HG03571 (cell line): ENCODE measurements around the gene LY6G5B.
"Not testable (repeated sequence)": the region's sequence is repeated elsewhere in the genome, so short reads cannot be mapped to it uniquely, and the experiment has no call there.

ENCODE experiments used
- ATAC-seq: cut with Tn5 transposase; IDR thresholded peaks from one replicate; pipeline ENCODE4 v1.9.1; 2021; ENCODE audit not compliant: unreplicated experiment

The LY6G5B gene

GRCh38 chr6:31690231-31691077 lies 20.7 kb downstream of the LY6G5B start:
- no peak for ATAC-seq

- no peak for ATAC-seq
Observed at GRCh38 chr6:31691078-31691463, 21.3 kb downstream of the LY6G5B start.

- no peak for ATAC-seq
Observed at GRCh38 chr6:31691564-31692108, 21.9 kb downstream of the LY6G5B start.

- no peak for ATAC-seq
Observed at GRCh38 chr6:31692353-31692752, 22.6 kb downstream of the LY6G5B start.

GRCh38 chr6:31692886-31693285 lies 23.1 kb downstream of the LY6G5B start:
- ATAC-seq, result no peak

GRCh38 chr6:31693535-31693934 lies 23.8 kb downstream of the LY6G5B start:
- no peak for ATAC-seq

GRCh38 chr6:31697555-31697954 lies 27.8 kb downstream of the LY6G5B start:
- no peak for ATAC-seq

GRCh38 chr6:31700740-31701401 lies 31.1 kb downstream of the LY6G5B start:
- ATAC-seq, result no peak

GRCh38 chr6:31701666-31702404 lies 32.1 kb downstream of the LY6G5B start:
- no peak for ATAC-seq

GRCh38 chr6:31702405-31702818 lies 32.6 kb downstream of the LY6G5B start:
- ATAC-seq, result no peak

- ATAC-seq, result peak; percentile 86
Observed at GRCh38 chr6:31702819-31703716, 33.3 kb downstream of the LY6G5B start, which contains the start of gene ABHD16A. Gene ABHD16A, minus strand, starts transcription at chr6:31703324. Its CDS starts 43 bp downstream, at chr6:31703281.

GRCh38 chr6:31705931-31706330 lies 36.2 kb downstream of the LY6G5B start:
- ATAC-seq, result no peak

- ATAC-seq, result no peak
Observed at GRCh38 chr6:31706599-31706998, 36.8 kb downstream of the LY6G5B start, which contains the start of gene LY6G6F. Gene LY6G6F, plus strand, starts transcription at chr6:31706866. Its CDS starts 41 bp downstream, at chr6:31706907.

- ATAC-seq, result no peak
Observed at GRCh38 chr6:31707701-31708100, 37.9 kb downstream of the LY6G5B start.

GRCh38 chr6:31708224-31708623 lies 38.4 kb downstream of the LY6G5B start:
- no peak for ATAC-seq

- ATAC-seq, result not testable (repeated sequence)
Observed at GRCh38 chr6:31709157-31709556, 39.4 kb downstream of the LY6G5B start.

GRCh38 chr6:31710523-31711219 lies 40.9 kb downstream of the LY6G5B start:
- no peak for ATAC-seq

GRCh38 chr6:31711233-31711632 lies 41.5 kb downstream of the LY6G5B start:
- ATAC-seq, result no peak

- ATAC-seq, result no peak
Observed at GRCh38 chr6:31712296-31712695, 42.5 kb downstream of the LY6G5B start.

- no peak for ATAC-seq
Observed at GRCh38 chr6:31713465-31713864, 43.7 kb downstream of the LY6G5B start.
